ENCODE measurements around the gene CASP4.
A peak's percentile ranks its signal among the peaks of the same experiment; 100 is the strongest.
"Not testable (repeated sequence)": the region's sequence is repeated elsewhere in the genome, so short reads cannot be mapped to it uniquely, and the experiment has no call there.

Gene CASP4

GRCh38 chr11:104968355-104968855 is at the start of gene CASP4:
TSS of gene CASP4 (minus strand) at chr11:104968574. CDS start at chr11:104968525, 49 bp downstream.
- peak; percentile 90 for DNase-seq (ENCODE audit: low read depth)

GRCh38 chr11:105007463-105007862 is 39.1 kb upstream of the CASP4 start:
- no peak for DNase-seq (ENCODE audit: low read depth)

GRCh38 chr11:105005451-105005845 is 37.1 kb upstream of the CASP4 start:
- no peak for DNase-seq (ENCODE audit: low read depth)

- DNase-seq (ENCODE audit: low read depth) = no peak
Measured at GRCh38 chr11:105004021-105004420, 35.6 kb upstream of the CASP4 start.

GRCh38 chr11:105003151-105003550 is 34.8 kb upstream of the CASP4 start:
- no peak for DNase-seq (ENCODE audit: low read depth)

- DNase-seq (ENCODE audit: low read depth) = no peak
Measured at GRCh38 chr11:105000797-105001196, 32.4 kb upstream of the CASP4 start.

- peak; percentile 29 for DNase-seq (ENCODE audit: low read depth)
Measured at GRCh38 chr11:105000167-105000566, 31.8 kb upstream of the CASP4 start.

- peak; percentile 11 for DNase-seq (ENCODE audit: low read depth)
Measured at GRCh38 chr11:104999721-105000120, 31.3 kb upstream of the CASP4 start.

GRCh38 chr11:104997288-104997687 is 28.9 kb upstream of the CASP4 start:
- DNase-seq (ENCODE audit: low read depth) = no peak

GRCh38 chr11:104995001-104995408 is 26.6 kb upstream of the CASP4 start:
- peak; percentile 3 for DNase-seq (ENCODE audit: low read depth)

GRCh38 chr11:104992781-104993180 is 24.4 kb upstream of the CASP4 start:
- no peak for DNase-seq (ENCODE audit: low read depth)

GRCh38 chr11:104991994-104992393 is 23.6 kb upstream of the CASP4 start:
- no peak for DNase-seq (ENCODE audit: low read depth)

GRCh38 chr11:104984808-104985207 is 16.4 kb upstream of the CASP4 start:
- no peak for DNase-seq (ENCODE audit: low read depth)

GRCh38 chr11:104979839-104980238 is 11.5 kb upstream of the CASP4 start:
- no peak for DNase-seq (ENCODE audit: low read depth)

- DNase-seq (ENCODE audit: low read depth) = no peak
Measured at GRCh38 chr11:104973616-104974015, 5.2 kb upstream of the CASP4 start.

GRCh38 chr11:104972924-104973323 is 4.5 kb upstream of the CASP4 start:
- DNase-seq (ENCODE audit: low read depth) = not testable (repeated sequence)

- DNase-seq (ENCODE audit: low read depth) = no peak
Measured at GRCh38 chr11:104970756-104971155, 2.4 kb upstream of the CASP4 start.

- no peak for DNase-seq (ENCODE audit: low read depth)
Measured at GRCh38 chr11:104968856-104969776, 742 bp upstream of the CASP4 start.

GRCh38 chr11:104967534-104968354 is 630 bp downstream of the CASP4 start:
- DNase-seq (ENCODE audit: low read depth) = peak; percentile 28

GRCh38 chr11:104965735-104966134 is 2.6 kb downstream of the CASP4 start:
- no peak for DNase-seq (ENCODE audit: low read depth)

GRCh38 chr11:104964247-104964646 is 4.1 kb downstream of the CASP4 start:
- no peak for DNase-seq (ENCODE audit: low read depth)

GRCh38 chr11:104962852-104963251 is 5.5 kb downstream of the CASP4 start:
- DNase-seq (ENCODE audit: low read depth) = no peak

- DNase-seq (ENCODE audit: low read depth) = no peak
Measured at GRCh38 chr11:104957280-104957679, 11.1 kb downstream of the CASP4 start.

Measured in EH (cell line).